G401.6 (cell line): ENCODE data around the gene FTCDNL1.

ENCODE experiments used
- FAIRE-seq: peaks from 2 replicates; lab custom pipeline; 2012; peaks lifted over from hg19 to GRCh38; lab: Jason Lieb, UNC

The FTCDNL1 gene

DNA sequence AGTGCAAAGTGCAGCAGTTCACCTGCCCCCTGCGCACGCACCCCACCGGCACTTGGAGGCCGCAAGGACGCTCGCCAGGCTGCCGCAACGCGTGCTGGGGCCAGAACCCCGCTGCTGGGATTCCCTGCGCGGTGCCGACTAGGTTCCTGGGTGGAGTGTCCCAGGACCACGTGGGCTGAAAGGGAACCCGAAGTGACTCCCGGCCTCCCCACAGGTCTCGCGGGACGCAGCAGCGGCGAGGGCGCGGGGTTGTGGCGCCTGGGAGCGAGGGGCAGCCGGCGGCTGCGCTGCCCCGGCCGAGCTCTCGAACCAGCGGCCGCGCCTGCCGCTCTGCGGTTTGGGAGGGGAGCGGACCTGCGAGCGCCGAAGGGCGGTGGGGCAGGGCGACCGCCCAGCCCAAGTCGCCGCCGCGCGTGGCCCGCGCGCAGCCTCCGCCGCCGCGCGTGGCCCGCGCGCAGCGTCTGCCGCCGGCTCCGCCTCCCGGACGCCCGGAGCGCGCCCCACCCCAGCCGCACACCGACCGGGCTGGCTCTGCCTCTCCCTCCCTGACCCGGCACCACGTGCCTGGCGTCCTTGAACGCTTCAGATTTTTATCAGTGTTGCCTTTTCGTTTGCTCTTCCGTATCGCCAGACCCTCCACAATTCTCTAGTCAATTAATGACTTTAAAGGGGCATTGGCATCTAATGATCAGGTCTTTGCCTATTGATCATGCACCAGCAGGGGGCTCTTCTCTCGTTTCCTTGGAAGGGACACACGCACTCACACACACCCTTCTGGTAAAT is at the start of gene FTCDNL1:
FTCDNL1 (minus strand) TSS at position 475 of the 783 bp plus-strand sequence. CDS start 2,230 bp downstream, outside the sequence.
- no peak for FAIRE-seq

DNA sequence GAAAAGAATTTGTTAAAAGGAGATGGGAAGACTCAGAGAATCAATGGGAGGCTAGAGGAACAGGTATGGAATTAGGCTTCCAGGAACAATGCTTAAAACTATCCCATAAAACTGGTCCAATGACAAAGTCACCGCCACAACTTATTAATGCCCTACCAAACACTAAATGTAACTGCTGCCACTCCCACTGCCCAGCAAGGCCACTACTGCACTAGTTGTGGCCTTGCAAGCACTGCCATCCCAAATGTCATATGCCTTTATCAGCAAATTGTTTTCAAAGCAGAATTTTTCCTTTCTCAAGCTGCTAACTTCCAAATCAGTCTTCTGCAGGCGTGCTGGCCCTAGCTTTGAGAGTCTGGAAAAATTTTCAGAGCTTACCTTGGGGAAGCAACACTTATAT is 45.6 kb upstream of the FTCDNL1 start:
- FAIRE-seq: no peak

- no peak for FAIRE-seq
These were observed 44.4 kb upstream of the FTCDNL1 start for GRCh38 chr2:199895406-199895805.

DNA sequence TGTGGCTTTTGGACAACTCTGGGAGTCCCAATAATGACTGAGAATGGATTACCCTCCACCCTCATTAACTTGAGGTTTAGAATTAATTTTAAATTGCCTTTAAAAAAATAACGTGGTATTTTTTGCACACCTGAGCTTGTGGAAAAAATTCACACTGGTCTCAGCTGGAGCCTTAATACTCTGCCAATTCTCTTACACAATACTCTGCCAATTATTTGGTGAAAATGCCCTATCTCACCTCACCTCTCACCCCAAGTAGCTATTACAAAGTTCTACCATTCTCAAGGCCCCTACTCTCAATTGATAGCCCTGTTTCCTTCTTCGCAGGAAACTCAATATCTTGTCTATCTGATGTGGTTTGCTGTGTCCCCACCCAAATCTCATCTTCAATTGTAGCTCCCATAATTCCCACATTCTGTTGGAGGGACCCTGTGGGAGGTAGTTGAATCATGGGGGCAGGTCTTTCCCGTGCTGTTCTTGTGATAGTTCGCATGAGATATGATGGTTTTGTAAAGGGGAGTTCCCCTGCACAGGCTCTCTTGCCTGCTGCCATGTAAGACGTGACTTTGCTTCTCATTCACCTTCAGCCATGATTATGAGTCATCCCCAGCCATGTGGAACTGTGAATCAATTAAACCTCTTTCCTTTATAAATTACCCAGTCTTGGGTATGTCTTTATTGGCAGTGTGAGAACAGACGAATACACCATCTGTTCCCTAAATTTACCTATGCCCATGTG is 32.7 kb upstream of the FTCDNL1 start:
- no peak for FAIRE-seq

- FAIRE-seq: no peak
These were observed 31.7 kb upstream of the FTCDNL1 start for GRCh38 chr2:199882667-199883066.

GRCh38 chr2:199875400-199875799 is 24.4 kb upstream of the FTCDNL1 start:
- no peak for FAIRE-seq

GRCh38 chr2:199874209-199874608 is 23.2 kb upstream of the FTCDNL1 start:
- FAIRE-seq: no peak

DNA sequence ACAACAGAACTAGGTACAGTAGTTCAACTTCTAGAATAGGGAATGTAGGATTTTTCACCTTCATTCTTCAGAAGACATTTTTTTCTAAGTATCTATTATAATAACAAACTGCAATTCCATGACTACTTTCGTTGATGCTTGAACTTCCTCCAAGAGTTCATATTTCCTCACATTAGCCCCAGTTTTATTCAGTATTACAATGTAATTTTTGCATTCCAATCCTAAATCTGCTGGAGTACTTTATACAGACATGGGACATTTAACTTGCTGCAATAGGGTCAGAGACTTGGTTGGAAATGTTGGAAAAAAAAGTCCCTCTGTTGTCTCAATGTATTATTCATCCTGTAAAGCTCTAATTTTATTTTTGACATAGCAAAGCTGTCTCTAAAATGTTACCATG is 19.6 kb upstream of the FTCDNL1 start:
- no peak for FAIRE-seq

GRCh38 chr2:199869653-199870052 is 18.7 kb upstream of the FTCDNL1 start:
- FAIRE-seq: no peak

- no peak for FAIRE-seq
These were observed 18.2 kb upstream of the FTCDNL1 start for GRCh38 chr2:199869227-199869541.

GRCh38 chr2:199868431-199869226 is 17.6 kb upstream of the FTCDNL1 start:
- no peak for FAIRE-seq

GRCh38 chr2:199865905-199866304 is 14.9 kb upstream of the FTCDNL1 start:
- no peak for FAIRE-seq

GRCh38 chr2:199862788-199863187 is 11.8 kb upstream of the FTCDNL1 start:
- no peak for FAIRE-seq

- FAIRE-seq: peak; percentile 96
These were observed 10.3 kb upstream of the FTCDNL1 start for GRCh38 chr2:199861132-199861774.

DNA sequence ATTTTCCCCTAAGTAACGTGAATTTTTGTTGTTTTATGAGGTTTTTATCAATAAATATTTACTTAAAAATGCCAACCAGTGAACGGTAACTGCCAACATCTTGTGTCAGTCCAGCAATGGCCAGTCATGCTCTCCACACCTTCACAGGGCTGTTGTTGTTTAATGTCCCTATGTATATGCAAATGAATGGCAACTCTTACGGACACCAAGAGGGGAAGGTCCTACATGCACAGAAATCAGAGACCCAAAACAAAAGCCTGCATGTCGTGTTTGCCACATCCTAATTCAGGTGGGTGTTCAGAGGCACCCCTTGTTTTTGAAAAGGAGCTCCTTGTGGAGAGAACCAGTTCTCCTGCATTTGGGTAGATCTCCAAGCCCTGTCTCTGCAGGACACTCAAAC is 4.8 kb upstream of the FTCDNL1 start:
- no peak for FAIRE-seq

- FAIRE-seq: no peak
These were observed 891 bp upstream of the FTCDNL1 start for GRCh38 chr2:199851883-199852282.

DNA sequence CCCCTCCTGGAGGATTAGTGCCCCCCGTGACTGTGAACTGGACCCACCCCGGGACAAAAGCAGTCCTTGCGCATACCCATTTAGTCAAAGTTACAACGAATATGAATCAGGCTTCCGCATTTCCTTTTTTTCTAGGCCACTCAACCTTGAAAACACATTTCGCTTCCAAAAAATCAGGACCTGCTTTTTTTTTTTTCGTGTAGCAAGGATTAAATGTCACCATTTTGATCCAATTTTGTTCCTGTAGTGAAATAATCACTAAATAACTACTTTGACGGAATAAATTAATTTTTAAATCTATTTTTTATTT is 464 bp upstream of the FTCDNL1 start:
- FAIRE-seq: no peak

- no peak for FAIRE-seq
These were observed 724 bp downstream of the FTCDNL1 start for GRCh38 chr2:199850218-199850717.

DNA sequence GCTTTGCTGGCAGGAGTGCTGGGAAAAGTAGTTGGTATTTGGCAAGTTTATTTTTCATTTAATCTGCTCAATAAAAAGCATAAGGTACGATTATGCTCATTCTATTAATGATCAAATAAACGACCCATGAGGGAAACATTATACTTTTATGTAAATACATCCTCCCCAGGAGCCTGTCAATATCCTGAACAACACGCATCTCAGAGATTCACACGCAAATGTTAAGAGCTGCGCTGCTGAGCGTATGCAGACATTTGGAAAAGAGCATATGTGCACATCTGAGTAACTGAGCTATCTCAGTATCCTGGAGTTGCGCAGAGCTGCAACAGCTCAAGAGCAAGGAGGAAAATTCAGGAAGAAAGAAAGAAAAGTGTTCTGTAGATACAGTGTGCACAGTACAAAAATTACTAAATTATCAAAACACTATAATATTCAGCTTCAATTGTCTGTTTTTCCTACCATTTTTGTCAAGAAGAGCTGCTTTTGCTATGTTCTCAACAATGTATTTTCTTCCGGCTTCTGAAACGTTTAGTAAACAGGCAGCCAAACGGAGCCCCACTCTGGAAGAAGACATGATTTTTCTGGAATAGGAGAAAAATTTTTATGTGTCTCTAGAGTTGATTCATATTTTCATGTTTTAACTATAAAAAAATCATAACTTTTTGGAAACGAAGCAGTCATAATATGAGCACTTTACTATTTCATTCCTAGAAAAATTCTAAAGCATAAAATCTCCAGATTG is 2.4 kb downstream of the FTCDNL1 start:
- FAIRE-seq: no peak

DNA sequence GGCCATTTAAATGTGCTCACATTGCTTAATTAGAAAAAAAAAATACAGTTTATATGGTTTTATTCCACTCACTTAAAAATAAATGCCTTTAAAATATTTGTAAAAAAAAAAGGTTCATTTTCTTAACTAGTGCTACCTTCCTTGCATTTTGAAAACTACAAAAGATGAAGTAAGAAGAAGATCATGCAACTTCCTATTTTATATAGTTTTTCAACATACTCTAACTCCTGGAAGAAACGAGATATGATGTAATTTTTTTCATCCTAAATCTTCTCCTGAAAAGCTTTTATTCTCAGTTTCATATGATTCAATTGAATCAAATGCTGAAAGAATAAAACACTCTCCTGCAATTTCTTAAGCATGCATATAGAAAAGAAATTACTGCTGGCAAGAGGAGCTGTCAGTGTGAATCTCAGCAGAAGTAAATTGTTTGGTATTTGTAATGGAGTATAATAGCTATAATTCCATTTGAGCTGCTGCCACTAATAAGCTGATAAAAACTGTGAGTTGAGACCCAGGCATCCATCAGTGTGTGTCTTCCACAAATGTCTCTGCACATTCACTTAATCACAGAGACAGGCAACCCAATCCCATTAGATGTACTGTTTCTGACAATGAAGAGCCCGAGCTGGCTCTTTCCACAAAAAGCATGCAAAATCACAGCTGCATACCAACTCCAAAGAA is 3.7 kb downstream of the FTCDNL1 start:
- no peak for FAIRE-seq
